SH-SY5Y (cell line): ENCODE measurements around the gene UBR4.

ENCODE experiments used
- GATA2 ChIP-seq: IDR thresholded peaks from 2 replicates; pipeline ENCODE4 v1.6.1; 2011; ENCODE audit warnings: mild to moderate bottlenecking, low read depth, low read length
- GATA3 ChIP-seq: IDR thresholded peaks from 2 replicates; pipeline ENCODE4 v1.6.1; 2011; ENCODE audit warnings: low read depth, mild to moderate bottlenecking, low read length, moderate library complexity

GRCh38 chr1:19229828-19230325, 19.8 kb upstream of the UBR4 start:
- TF ChIP-seq GATA2 (no peak), GATA3 (no peak)
